ENCODE results near the gene PPP3CA.

Gene PPP3CA

DNA sequence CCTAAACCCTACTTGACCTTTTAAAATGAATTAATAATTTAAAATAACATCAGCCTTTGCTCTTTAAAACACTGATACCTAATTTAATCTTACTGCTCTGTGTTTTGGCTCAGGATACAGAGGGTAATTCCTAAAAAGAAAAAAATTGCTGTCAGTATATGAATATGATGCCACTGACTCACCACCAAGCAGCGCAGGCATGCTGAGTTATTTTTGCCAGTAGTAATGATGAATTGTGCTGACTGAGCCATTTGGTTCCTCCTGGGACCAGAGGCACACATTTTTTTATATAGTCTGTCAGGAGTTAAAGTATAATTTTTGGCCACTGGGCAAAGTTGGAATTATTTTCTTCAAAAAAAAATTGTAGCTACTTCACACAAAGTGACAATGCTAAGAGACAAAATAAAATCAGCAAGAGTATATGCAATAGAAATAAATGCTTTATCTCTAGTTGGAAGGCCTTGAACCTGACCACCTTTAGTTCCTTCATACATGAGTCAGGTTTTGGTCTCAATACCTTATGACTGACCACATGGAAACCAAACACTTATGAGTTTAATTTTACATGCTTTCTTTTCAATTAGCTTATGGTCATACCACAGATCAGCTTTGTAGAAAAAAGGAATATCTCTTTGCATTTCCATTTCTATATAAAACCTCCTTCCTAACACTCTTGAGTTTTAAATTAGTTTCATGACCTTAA lies 115.1 kb downstream of the PPP3CA start:
- H3K27ac Mint-ChIP-seq, result no peak overlapping the region

DNA sequence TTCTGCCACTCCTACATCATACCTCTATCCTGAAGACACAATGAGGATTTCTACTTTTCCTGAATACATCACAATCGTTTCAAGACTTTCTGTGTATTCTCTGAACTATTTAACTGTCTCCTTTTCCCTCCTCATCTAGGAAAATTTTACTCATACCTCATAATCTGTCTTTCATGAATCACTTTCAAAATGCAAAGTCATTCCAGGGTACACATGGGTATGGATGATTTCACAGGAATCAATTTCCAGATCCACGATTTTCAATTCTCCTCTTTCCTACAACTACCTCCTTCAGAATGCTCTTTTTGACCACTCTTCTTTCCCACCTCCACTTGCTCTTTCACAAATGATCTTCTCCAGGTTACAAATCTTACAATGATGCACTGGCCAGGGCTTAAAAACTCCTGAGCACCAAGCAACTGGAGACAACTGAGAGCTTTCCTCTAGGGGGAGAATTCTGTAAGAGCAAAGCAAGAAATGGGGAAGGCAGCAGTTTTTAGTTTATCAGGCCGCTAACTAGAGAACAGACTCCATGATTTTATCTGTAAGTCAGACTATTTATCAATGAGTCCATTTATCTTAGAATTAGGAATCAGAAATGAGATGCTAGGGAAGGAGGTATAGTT lies 116.4 kb downstream of the PPP3CA start:
- Mint-ChIP-seq H3K4me3 (no peak overlapping the region), H3K27ac (no peak overlapping the region), H3K4me1 (ENCODE audit: low read depth) (peaks cover 25% of the 10 kb centered on the region), H3K36me3 (peaks cover 3% of the 10 kb centered on the region), H3K27me3 (no peaks in the 10 kb centered on the region), H3K9me3 (ENCODE audit: low read depth) (no peaks in the 10 kb centered on the region)

More for the DNA sequence above, 115.1 kb downstream of the PPP3CA start:
- peaks cover 3% of the 10 kb centered on the region for H3K36me3 Mint-ChIP-seq
- no peak overlapping the region for H3K4me3 Mint-ChIP-seq
- H3K27me3 Mint-ChIP-seq, result no peaks in the 10 kb centered on the region
- H3K9me3 Mint-ChIP-seq (ENCODE audit: low read depth), result no peaks in the 10 kb centered on the region
- H3K4me1 Mint-ChIP-seq (ENCODE audit: low read depth), result peaks cover 24% of the 10 kb centered on the region

GRCh38 chr4:101229116-101229515 lies 118.2 kb downstream of the PPP3CA start:
- no peak overlapping the region for H3K27ac Mint-ChIP-seq
- peaks cover 3% of the 10 kb centered on the region for H3K36me3 Mint-ChIP-seq
- no peaks in the 10 kb centered on the region for H3K27me3 Mint-ChIP-seq
- H3K9me3 Mint-ChIP-seq (ENCODE audit: low read depth), result no peaks in the 10 kb centered on the region
- H3K4me3 Mint-ChIP-seq, result no peak overlapping the region
- peaks cover 28% of the 10 kb centered on the region for H3K4me1 Mint-ChIP-seq (ENCODE audit: low read depth)

- peaks cover 3% of the 10 kb centered on the region for H3K36me3 Mint-ChIP-seq
- H3K27me3 Mint-ChIP-seq, result no peaks in the 10 kb centered on the region
- no peaks in the 10 kb centered on the region for H3K9me3 Mint-ChIP-seq (ENCODE audit: low read depth)
- H3K4me1 Mint-ChIP-seq (ENCODE audit: low read depth), result peaks cover 28% of the 10 kb centered on the region
- no peak overlapping the region for H3K4me3 Mint-ChIP-seq
- no peak overlapping the region for H3K27ac Mint-ChIP-seq
Measured at GRCh38 chr4:101227715-101228114, 119.6 kb downstream of the PPP3CA start.

DNA sequence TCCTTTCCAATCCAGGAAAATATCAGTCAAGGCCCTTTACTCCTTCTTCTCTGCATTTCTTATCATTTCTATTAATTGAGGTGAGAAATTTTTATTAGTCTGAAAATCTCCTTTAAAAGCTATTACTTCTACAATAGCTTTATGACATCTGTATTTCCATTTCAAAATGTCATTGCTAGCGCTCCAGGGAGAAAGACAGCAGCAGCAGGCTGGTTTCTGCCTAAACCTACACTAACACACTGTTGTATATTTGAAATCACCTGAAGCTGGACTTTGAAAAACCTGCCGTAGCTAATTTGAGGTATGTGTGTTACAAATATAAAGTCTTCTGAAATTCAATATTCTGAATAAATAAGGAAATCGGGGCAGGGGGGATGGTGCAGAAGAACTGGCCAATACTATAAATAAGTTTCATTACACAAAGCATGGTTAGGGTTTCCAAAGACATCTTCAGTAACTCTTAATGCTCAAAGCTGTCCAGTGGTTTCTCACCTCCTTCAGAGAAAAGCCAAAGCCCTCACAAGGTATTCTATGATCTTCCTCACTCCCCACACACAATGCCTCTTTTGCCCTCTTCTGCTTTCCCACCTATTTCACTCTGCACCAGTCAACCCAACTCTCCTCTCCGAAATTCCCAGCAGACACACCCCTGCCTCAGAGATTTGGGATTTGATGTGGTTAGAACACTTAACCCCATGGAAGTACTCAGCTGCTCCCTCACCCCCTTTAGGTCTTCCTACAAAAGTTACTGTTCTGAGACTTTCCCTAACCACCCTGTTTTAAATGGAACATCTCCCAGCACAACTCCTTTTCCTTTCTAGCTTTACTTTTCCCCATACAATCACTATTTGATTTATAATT lies 122.7 kb downstream of the PPP3CA start:
- no peaks in the 10 kb centered on the region for H3K9me3 Mint-ChIP-seq (ENCODE audit: low read depth)
- peaks cover 3% of the 10 kb centered on the region for H3K36me3 Mint-ChIP-seq
- H3K4me1 Mint-ChIP-seq (ENCODE audit: low read depth), result peaks cover 14% of the 10 kb centered on the region
- H3K4me3 Mint-ChIP-seq, result no peak overlapping the region
- H3K27me3 Mint-ChIP-seq, result no peaks in the 10 kb centered on the region
- no peak overlapping the region for H3K27ac Mint-ChIP-seq

- Mint-ChIP-seq H3K4me3 (no peak overlapping the region), H3K27me3 (no peaks in the 10 kb centered on the region), H3K36me3 (no peaks in the 10 kb centered on the region), H3K9me3 (ENCODE audit: low read depth) (no peaks in the 10 kb centered on the region), H3K4me1 (ENCODE audit: low read depth) (peaks cover 19% of the 10 kb centered on the region), H3K27ac (no peak overlapping the region)
Measured at GRCh38 chr4:101222156-101222845, 125.0 kb downstream of the PPP3CA start.

DNA sequence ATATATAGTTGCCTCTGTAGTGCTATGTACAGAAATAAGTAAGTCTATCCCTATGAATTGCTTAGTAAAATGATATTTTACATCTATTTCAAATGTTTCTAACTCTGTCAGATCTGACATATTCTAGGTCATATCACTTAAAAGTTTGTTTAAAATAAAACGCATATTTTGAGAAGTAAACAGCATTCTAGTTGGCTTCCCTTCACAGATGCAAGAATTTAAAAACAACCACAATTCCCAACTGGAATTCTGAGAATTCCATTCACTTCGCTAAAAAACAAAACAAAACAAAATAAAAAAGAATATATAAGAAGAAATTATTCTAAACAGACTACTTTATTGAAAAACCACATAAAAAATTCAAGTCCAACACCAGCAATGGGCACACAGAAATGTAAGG lies 126.0 kb downstream of the PPP3CA start:
- H3K27ac Mint-ChIP-seq, result no peak overlapping the region
- no peaks in the 10 kb centered on the region for H3K27me3 Mint-ChIP-seq
- H3K36me3 Mint-ChIP-seq, result no peaks in the 10 kb centered on the region
- H3K4me1 Mint-ChIP-seq (ENCODE audit: low read depth), result peaks cover 16% of the 10 kb centered on the region
- no peaks in the 10 kb centered on the region for H3K9me3 Mint-ChIP-seq (ENCODE audit: low read depth)
- no peak overlapping the region for H3K4me3 Mint-ChIP-seq

DNA sequence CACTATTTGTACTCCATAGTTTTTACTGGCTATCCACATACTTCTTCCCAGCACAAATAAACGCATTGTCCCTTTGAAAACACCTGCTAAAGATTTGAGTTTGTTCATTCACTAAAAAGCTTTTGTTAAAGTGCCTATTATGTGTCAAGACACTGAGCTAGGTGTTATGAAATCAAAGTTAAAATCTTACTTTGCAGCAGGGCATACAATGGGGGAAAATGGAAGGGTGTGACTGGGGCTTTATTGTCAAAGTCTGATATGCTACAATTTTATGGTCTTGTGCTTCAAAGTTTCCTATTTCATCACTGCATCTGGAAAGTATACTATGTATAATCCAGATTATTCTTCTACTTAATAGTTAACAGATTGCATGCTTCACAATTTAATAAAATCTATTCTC lies 128.4 kb downstream of the PPP3CA start:
- no peaks in the 10 kb centered on the region for H3K36me3 Mint-ChIP-seq
- H3K4me3 Mint-ChIP-seq, result no peak overlapping the region
- peaks cover 16% of the 10 kb centered on the region for H3K4me1 Mint-ChIP-seq (ENCODE audit: low read depth)
- H3K27me3 Mint-ChIP-seq, result no peaks in the 10 kb centered on the region
- no peaks in the 10 kb centered on the region for H3K9me3 Mint-ChIP-seq (ENCODE audit: low read depth)
- H3K27ac Mint-ChIP-seq, result no peak overlapping the region

DNA sequence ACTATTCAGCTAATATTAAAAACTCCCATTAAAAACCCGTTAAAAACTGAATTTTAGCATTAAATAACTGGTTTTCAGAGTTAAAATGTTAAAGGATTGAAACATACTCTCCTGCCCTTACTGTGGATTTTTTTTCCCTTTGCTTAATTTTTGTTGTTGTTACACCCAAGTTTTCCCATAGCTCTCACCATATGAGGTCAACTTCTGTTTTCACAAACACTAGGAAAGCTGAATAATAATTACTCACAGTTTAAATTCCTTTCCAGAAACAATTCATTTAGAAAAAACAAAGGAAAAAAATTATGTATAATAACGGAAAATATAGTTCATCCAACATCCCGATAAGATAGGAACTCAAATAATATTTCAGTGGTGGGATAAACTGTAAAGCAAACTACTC lies 129.0 kb downstream of the PPP3CA start:
- H3K27ac Mint-ChIP-seq, result no peak overlapping the region
- H3K27me3 Mint-ChIP-seq, result no peaks in the 10 kb centered on the region
- peaks cover 16% of the 10 kb centered on the region for H3K4me1 Mint-ChIP-seq (ENCODE audit: low read depth)
- no peak overlapping the region for H3K4me3 Mint-ChIP-seq
- no peaks in the 10 kb centered on the region for H3K36me3 Mint-ChIP-seq
- H3K9me3 Mint-ChIP-seq (ENCODE audit: low read depth), result no peaks in the 10 kb centered on the region

GRCh38 chr4:101217353-101218031 lies 129.8 kb downstream of the PPP3CA start:
- no peaks in the 10 kb centered on the region for H3K36me3 Mint-ChIP-seq
- H3K27me3 Mint-ChIP-seq, result no peaks in the 10 kb centered on the region
- no peak overlapping the region for H3K27ac Mint-ChIP-seq
- H3K4me1 Mint-ChIP-seq (ENCODE audit: low read depth), result peaks cover 16% of the 10 kb centered on the region
- no peaks in the 10 kb centered on the region for H3K9me3 Mint-ChIP-seq (ENCODE audit: low read depth)
- H3K4me3 Mint-ChIP-seq, result no peak overlapping the region

- no peaks in the 10 kb centered on the region for H3K36me3 Mint-ChIP-seq
- H3K27ac Mint-ChIP-seq, result no peak overlapping the region
- peaks cover 28% of the 10 kb centered on the region for H3K4me1 Mint-ChIP-seq (ENCODE audit: low read depth)
- H3K27me3 Mint-ChIP-seq, result no peaks in the 10 kb centered on the region
- H3K9me3 Mint-ChIP-seq (ENCODE audit: low read depth), result no peaks in the 10 kb centered on the region
- H3K4me3 Mint-ChIP-seq, result no peak overlapping the region
Measured at GRCh38 chr4:101211146-101211553, 136.2 kb downstream of the PPP3CA start.

GRCh38 chr4:101210331-101210730 lies 137.0 kb downstream of the PPP3CA start:
- peaks cover 36% of the 10 kb centered on the region for H3K4me1 Mint-ChIP-seq (ENCODE audit: low read depth)

DNA sequence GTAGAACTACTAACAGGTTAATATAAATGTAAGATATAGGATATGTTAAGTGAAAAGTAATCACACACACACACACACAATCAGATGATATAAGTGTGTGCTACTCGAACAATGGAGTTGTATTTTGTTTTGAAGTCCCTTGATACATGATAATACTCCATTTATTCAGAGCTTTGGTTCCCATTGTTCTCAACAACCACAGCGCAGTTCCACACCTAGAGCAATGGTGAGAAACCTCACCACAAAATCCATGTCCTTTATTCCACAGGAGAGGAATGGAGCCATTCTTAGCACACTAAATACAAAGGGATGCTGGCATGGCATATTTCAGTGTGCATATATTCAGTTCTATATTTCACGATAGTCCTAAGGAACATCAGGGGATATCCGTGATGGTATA lies 139.2 kb downstream of the PPP3CA start:
- Mint-ChIP-seq H3K4me1 (ENCODE audit: low read depth) (peaks cover 38% of the 10 kb centered on the region), H3K36me3 (no peaks in the 10 kb centered on the region), H3K27ac (no peak overlapping the region), H3K4me3 (no peak overlapping the region), H3K9me3 (ENCODE audit: low read depth) (no peaks in the 10 kb centered on the region), H3K27me3 (no peaks in the 10 kb centered on the region)

More at GRCh38 chr4:101210331-101210730, 137.0 kb downstream of the PPP3CA start:
- Mint-ChIP-seq H3K9me3 (ENCODE audit: low read depth) (no peaks in the 10 kb centered on the region), H3K4me3 (no peak overlapping the region), H3K36me3 (no peaks in the 10 kb centered on the region), H3K27ac (no peak overlapping the region), H3K27me3 (no peaks in the 10 kb centered on the region)

GRCh38 chr4:101205916-101206315 lies 141.4 kb downstream of the PPP3CA start:
- Mint-ChIP-seq H3K36me3 (no peaks in the 10 kb centered on the region), H3K27ac (peak overlapping the region; percentile 90)

More at GRCh38 chr4:101205916-101206315, 141.4 kb downstream of the PPP3CA start:
- H3K4me3 Mint-ChIP-seq, result peak overlapping the region; percentile 69
- H3K27me3 Mint-ChIP-seq, result no peaks in the 10 kb centered on the region
- no peaks in the 10 kb centered on the region for H3K9me3 Mint-ChIP-seq (ENCODE audit: low read depth)
- peaks cover 44% of the 10 kb centered on the region for H3K4me1 Mint-ChIP-seq (ENCODE audit: low read depth)
